GM12801 (cell line): Measurements from ENCODE around the gene GLIPR1L2.

Experiments
- TF ChIP-seq, protein P1 (sequence below): IDR thresholded peaks from one replicate; pipeline ENCODE4 v1.5.1; 2011; ENCODE audit warnings: control low read depth; ENCODE audit not compliant: insufficient read length; ENCODE audit errors: extremely low read depth

GLIPR1L2 gene

DNA sequence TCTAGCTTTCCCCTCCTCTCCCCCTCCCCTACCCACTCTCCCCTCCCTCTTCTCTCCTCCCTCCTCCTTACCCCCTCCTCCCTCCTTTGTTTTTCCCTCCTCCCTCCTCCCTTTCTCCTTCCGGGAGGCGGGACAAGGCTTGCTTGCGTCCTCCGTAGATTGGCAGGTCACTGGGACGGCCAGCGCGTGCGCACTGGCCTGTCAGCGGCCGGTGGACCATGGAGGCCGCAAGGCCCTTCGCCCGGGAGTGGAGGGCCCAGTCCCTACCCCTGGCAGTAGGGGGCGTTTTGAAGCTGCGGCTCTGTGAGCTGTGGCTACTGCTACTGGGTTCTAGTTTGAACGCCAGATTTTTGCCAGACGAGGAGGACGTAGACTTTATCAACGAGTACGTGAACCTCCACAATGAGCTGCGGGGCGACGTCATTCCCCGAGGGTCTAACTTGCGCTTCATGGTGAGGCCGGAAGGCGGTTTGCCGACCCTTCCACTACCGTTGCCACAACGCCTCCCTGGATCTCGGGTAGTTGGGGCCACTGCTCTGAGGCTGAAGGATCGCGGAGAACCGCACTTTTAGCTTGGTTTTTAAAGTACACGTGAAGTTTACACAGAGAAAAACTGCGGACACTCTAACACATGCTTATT lies at the start of gene GLIPR1L2:
GLIPR1L2 (plus strand) TSS at position 191 of the 640 bp plus-strand sequence; CDS start at position 219, 28 bp downstream.
- TF ChIP-seq, protein P1, sequence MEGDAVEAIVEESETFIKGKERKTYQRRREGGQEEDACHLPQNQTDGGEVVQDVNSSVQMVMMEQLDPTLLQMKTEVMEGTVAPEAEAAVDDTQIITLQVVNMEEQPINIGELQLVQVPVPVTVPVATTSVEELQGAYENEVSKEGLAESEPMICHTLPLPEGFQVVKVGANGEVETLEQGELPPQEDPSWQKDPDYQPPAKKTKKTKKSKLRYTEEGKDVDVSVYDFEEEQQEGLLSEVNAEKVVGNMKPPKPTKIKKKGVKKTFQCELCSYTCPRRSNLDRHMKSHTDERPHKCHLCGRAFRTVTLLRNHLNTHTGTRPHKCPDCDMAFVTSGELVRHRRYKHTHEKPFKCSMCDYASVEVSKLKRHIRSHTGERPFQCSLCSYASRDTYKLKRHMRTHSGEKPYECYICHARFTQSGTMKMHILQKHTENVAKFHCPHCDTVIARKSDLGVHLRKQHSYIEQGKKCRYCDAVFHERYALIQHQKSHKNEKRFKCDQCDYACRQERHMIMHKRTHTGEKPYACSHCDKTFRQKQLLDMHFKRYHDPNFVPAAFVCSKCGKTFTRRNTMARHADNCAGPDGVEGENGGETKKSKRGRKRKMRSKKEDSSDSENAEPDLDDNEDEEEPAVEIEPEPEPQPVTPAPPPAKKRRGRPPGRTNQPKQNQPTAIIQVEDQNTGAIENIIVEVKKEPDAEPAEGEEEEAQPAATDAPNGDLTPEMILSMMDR, result no peak

GRCh38 chr12:75341873-75342272 lies 49.0 kb upstream of the GLIPR1L2 start:
- TF ChIP-seq, protein P1, result no peak

- TF ChIP-seq, protein P1, result no peak
Observed at GRCh38 chr12:75345531-75345930, 45.4 kb upstream of the GLIPR1L2 start.

DNA sequence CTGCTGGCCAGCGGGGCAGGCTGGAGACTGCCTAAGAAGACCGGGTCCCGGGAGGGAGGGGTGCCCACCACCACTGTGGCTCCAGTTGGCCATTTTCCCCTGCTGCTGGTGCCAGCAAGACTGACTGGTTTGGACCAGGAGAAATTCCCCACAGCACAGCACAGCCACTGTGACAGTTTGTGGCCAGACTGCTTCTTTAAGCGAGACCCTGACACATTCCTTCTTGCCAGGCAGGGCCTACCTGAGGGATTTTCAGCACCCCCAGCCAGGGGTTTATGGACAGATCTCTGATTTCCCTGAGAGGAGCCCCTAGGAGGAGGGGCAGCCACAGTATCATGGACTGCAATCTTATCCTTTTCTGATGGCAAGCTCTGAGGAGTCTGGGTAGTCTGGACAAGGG lies 40.9 kb upstream of the GLIPR1L2 start:
- TF ChIP-seq, protein P1, result no peak

- TF ChIP-seq, protein P1, result no peak
Observed at GRCh38 chr12:75350413-75350812, 40.5 kb upstream of the GLIPR1L2 start.

DNA sequence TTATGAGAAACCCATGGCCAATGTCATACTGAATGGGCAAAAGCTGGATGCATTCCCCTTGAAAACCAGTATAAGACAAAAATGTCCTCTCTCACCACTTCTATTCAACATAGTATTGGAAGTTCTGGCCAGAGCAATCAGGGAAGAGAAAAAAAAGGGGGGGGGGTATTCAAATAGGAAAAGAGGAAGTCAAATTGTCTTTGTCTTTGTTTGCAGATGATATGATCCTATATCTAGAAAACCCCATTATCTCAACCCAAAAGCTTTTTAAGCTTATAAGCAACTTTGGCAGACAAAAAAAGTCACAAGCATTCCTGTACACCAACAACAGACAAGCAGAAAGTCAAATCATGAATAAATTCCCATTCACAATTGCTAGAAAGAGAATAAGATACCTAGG lies 36.9 kb upstream of the GLIPR1L2 start:
- TF ChIP-seq, protein P1, result no peak

GRCh38 chr12:75360920-75361319 lies 30.0 kb upstream of the GLIPR1L2 start:
- TF ChIP-seq, protein P1, result no peak
